DMS53 treated with DMSO at 0.1 percent for 48 hours (cell line): ENCODE results near the gene TNFSF11.
"Not testable (repeated sequence)": the region's sequence is repeated elsewhere in the genome, so short reads cannot be mapped to it uniquely, and the experiment has no call there.

Source experiments
- DNase-seq: peaks from one replicate; lab custom pipeline; 2025; ENCODE audit not compliant: unreplicated experiment; lab: John Stamatoyannopoulos, UW

Gene TNFSF11

GRCh38 chr13:42574011-42574410 lies at the start of gene TNFSF11:
TNFSF11 (plus strand) TSS chr13:42574152; CDS start chr13:42574304, 152 bp downstream.
- no peak for DNase-seq

DNA sequence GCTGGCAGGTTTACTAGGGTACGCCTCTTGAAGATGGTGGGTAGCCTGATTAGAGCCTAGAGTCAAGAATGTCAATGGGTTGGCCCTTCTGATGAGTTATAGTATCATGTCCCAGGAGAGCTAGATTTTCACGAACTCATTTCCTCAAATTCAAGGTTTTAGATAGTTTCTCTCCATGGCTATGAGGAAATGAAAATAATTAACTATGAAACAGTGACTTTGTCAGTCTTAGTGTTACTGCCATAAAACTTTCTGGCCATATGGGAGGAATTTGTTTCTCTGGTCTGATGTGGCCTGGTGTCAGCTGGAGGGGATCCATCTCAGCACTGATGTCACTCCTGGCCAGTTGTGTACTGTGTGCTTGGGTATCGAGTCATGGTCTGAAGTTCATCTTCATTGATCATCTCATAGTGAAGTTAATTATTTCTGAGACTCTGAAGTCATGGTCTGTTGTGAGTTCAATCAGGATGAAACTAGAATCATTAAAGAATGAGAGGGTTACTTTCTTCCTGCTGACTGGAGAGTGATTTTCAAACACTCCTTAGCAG lies 49.4 kb upstream of the TNFSF11 start:
- no peak for DNase-seq

- no peak for DNase-seq
These were observed 48.9 kb upstream of the TNFSF11 start for GRCh38 chr13:42525035-42525504.

GRCh38 chr13:42526276-42526675 lies 47.7 kb upstream of the TNFSF11 start:
- DNase-seq: no peak

DNA sequence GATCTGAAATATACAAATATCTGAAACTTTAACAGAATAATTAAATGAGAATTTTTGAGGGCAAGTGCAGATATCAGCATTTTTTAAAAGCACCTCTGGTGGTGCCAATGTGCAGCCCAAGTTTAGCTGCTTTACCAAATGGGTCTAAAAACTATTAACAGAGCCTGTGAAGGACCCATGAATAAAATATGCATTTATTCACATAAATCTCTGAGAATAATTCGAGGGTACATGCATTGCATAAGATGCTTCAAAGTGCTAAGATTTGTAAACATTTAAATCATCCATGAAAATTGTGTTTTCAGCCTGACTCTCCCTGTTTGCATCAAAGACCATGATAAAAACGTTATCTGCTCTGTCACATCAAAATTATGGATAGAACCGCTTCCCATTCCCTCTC lies 47.1 kb upstream of the TNFSF11 start:
- no peak for DNase-seq

GRCh38 chr13:42532561-42533335 lies 41.2 kb upstream of the TNFSF11 start:
- no peak for DNase-seq

- no peak for DNase-seq
These were observed 40.7 kb upstream of the TNFSF11 start for GRCh38 chr13:42533336-42533591.

- no peak for DNase-seq
These were observed 39.2 kb upstream of the TNFSF11 start for GRCh38 chr13:42534785-42535184.

GRCh38 chr13:42538996-42539395 lies 35.0 kb upstream of the TNFSF11 start:
- DNase-seq: no peak

DNA sequence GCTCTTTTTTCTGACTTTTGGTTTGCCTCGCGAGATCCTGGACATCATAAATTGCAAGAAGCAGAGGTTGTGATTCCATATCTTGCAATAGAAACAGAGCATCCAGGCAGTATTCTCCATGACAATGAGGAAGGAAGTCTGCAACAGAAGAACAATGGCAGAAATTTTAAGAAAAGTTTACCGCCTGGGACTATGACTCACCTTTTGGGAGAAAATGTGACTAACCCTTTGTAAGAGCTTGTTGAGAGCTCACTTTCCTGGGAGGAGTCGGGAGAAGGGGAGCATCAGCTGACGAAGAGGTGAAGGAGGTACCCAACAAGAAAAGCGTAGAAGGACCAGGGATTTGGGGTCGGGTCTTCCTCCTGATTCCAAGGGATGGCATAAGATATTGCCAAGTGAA lies 34.3 kb upstream of the TNFSF11 start:
- DNase-seq: no peak

- no peak for DNase-seq
These were observed 30.6 kb upstream of the TNFSF11 start for GRCh38 chr13:42543215-42543797.

DNA sequence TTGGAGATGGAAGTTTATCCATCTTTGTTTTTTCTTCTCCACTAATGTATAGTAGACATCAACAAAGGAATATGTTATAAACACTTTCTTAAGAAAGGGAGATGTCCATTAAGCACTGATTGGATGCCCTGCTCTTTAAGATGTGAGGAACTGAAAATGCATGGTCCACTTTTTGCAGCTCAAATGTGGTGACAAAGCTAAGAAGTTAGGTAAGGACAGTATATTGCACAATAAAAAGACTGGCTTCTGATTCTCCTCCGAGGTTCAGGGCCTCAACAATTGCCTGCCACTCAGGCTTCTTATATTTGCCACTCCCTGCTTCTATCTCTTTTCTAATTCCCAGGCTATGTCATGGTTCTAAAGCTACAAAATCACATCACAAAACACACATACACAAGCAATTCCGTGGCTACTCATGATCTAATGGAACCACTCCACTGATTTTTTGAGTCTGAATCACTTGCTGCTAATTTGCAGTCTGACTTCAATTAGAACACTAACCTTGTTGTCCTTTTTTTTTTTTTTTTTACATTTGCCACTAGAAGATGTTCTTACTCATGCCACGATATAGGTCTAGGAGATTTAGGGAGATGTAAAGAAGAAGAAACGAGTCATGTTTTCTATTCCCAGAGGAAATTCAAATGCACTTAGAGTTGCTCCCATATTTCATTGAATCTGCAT lies 29.6 kb upstream of the TNFSF11 start:
- DNase-seq: no peak

DNA sequence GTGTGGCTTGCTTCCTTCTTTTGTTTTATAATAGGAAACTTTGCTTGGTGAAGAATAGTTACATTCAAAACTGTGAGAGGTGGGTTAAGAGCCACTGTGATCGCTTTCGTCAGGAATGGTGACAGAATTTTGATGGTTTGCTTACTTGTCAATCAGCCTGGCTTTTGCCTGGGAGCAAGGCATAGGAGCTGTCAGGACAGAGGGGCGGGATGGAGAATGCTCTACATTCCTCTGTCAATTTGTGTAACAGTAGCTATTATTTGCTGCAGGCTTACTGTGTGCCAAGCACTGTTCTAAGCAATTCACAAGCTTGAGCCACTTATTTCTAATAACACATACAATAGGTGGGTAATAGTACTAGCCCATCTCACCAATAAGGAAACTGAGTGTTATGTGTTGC lies 28.1 kb upstream of the TNFSF11 start:
- DNase-seq: no peak

- DNase-seq: no peak
These were observed 26.3 kb upstream of the TNFSF11 start for GRCh38 chr13:42547612-42548011.

- no peak for DNase-seq
These were observed 25.0 kb upstream of the TNFSF11 start for GRCh38 chr13:42548731-42549551.

DNA sequence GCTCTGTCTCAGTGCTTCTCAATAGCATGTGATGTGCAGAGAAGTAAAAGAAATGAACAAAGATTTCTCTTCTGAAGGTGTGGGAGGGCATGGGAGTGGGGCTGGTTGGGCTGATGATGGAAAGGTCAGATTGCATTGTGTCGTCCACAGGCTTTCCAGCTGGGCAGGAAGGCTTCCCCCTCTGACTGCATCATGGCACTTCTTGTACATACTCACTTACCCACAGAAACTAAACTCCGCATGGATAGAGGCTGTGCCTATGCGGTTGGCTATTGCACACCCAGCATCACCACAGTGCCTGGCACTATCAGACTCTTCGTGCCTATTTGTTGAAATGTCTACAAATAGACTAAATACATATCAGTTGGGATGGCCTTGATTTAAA lies 24.4 kb upstream of the TNFSF11 start:
- DNase-seq: no peak

DNA sequence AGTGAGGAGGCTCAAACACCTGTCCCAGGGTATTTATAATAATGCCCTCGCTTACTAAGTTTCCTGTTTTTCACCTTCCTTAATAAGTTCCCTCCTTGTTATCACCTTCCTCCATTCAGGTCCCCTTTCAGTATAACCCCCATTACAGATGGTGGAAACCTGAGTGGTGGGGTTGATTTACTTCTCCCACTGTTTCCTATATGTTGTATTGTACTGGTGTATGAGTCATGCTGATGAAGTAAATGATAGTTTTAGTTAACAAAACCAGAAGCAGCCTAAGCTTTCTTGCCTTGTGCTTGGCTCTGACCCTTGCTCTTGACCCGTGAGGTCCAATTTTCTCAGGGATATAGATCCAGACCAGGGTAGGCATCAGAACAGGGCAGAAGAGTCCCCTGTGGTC lies 22.3 kb upstream of the TNFSF11 start:
- DNase-seq: no peak

GRCh38 chr13:42553098-42554046 lies 20.6 kb upstream of the TNFSF11 start:
- peak; percentile 55 for DNase-seq

- DNase-seq: no peak
These were observed 14.9 kb upstream of the TNFSF11 start for GRCh38 chr13:42559057-42559456.

GRCh38 chr13:42559573-42560218 lies 14.3 kb upstream of the TNFSF11 start:
- not testable (repeated sequence) for DNase-seq
